Prostate gland (tissue), 2 donors: ENCODE measurements around the gene HIF1A.
"Not testable (repeated sequence)": the region's sequence is repeated elsewhere in the genome, so short reads cannot be mapped to it uniquely, and the experiment has no call there.

ENCODE experiments used
- CTCF ChIP-seq, 4 experiments: fragments of 200-600 bp in 2 of 4; fragments of 450-650 bp in 2 of 4; sonication (generic) in 2 of 4; IDR thresholded peaks; 1 replicate in 3 of 4; 2 replicates in 1 of 4; pipeline ENCODE4 v1.5.1; 2016 to 2019; ENCODE audit warnings: antibody characterized with exemption in 4 of 4, mild to moderate bottlenecking in 2 of 4, moderate library complexity in 2 of 4
- POLR2A ChIP-seq: fragments of 450-650 bp; IDR thresholded peaks from one replicate; pipeline ENCODE4 v1.6.1; 2016; ENCODE audit warnings: antibody characterized with exemption, mild to moderate bottlenecking
- POLR2AphosphoS5 ChIP-seq: sonication (generic); formaldehyde crosslinking; IDR thresholded peaks from one replicate; pipeline ENCODE4 v1.6.1; 2017; ENCODE audit warnings: antibody characterized with exemption

DNA sequence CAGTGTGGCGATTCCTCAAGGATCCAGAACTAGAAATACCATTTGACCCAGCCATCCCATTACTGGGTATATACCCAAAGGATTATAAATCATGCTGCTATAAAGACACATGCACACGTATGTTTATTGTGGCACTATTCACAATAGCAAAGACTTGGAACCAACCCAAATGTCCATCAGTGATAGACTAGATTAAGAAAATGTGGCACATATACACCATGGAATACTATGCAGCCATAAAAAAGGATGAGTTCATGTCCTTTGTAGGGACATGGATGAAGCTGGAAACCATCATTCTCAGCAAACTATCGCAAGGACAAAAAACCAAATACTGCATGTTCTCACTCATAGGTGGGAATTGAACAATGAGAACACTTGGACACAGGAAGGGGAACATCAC is 37.2 kb upstream of the HIF1A start:
- not testable (repeated sequence) for TF ChIP-seq POLR2A; CTCF (IDR thresholded peaks at IDR 0.05); POLR2AphosphoS5
